MCF 10A (cell line): ENCODE data around the gene MACROD1. TPM values are rescaled to one million over a fixed set of nuclear protein-coding genes. Genes with fewer than 3 reads are reported as not detected.

ENCODE experiments used
- BruUV-seq: library from RNA; stranded (reverse); fragments of 400-500 nt; replicated peaks from 2 replicates; lab custom pipeline; 2021; lab: Mats Ljungman, UMichigan
- CTCF ChIA-PET: fragments of 300-600 bp; sonication (Branson Sonifier 250); formaldehyde crosslinking; extraction: SDS; loops from one replicate; lab custom pipeline; 2021; ENCODE audit warnings: antibody characterized with exemption, inconsistent platforms; lab: Yijun Ruan, JAX
- POLR2A ChIA-PET: fragments of 300-600, 350-650 bp; sonication (Branson Sonifier 250); formaldehyde crosslinking; extraction: SDS; loops from one replicate; lab custom pipeline; 2020; ENCODE audit warnings: antibody characterized with exemption, inconsistent platforms; lab: Yijun Ruan, JAX
- DNase-seq: peaks from one replicate; pipeline ENCODE4 v3.0.0-alpha.2; 2018; ENCODE audit not compliant: unreplicated experiment
- H3K27ac Mint-ChIP-seq: one replicate; pipeline ENCODE4 v1.8.0; 2022; ENCODE audit warnings: mild to moderate bottlenecking, low read depth, mixed read lengths; ENCODE audit not compliant: unreplicated experiment
- H3K27me3 Mint-ChIP-seq: one replicate; pipeline ENCODE4 v1.8.0; 2022; ENCODE audit warnings: mixed read lengths; ENCODE audit not compliant: insufficient read depth, unreplicated experiment
- H3K36me3 Mint-ChIP-seq: one replicate; pipeline ENCODE4 v1.8.0; 2022; ENCODE audit warnings: mild to moderate bottlenecking, moderate library complexity, mixed read lengths; ENCODE audit not compliant: insufficient read depth, unreplicated experiment
- H3K4me1 Mint-ChIP-seq: one replicate; pipeline ENCODE4 v1.8.0; 2022; ENCODE audit warnings: mixed read lengths; ENCODE audit not compliant: insufficient read depth, unreplicated experiment
- H3K4me3 Mint-ChIP-seq: one replicate; pipeline ENCODE4 v1.8.0; 2022; ENCODE audit warnings: mild to moderate bottlenecking, moderate library complexity, mixed read lengths; ENCODE audit not compliant: unreplicated experiment
- H3K9me3 Mint-ChIP-seq: one replicate; pipeline ENCODE4 v1.8.0; 2022; ENCODE audit warnings: mixed read lengths; ENCODE audit not compliant: unreplicated experiment
- intact Hi-C: fragments of 100-400 bp; cut with micrococcal nuclease; formaldehyde crosslinking; loops from 2 replicates; pipeline ENCODE4 v1.14.1; 2022
- total RNA-seq: library from RNA; stranded (reverse); gene quantifications from 2 replicates; pipeline ENCODE4 v1.2.3, GENCODE V29; 2022
- TF ChIP-seq, protein P1 (sequence below): fragments of 200-600 bp; IDR thresholded peaks from one replicate; pipeline ENCODE4 v1.8.0; 2022; ENCODE audit warnings: antibody characterized with exemption, mild to moderate bottlenecking; ENCODE audit not compliant: unreplicated experiment

The MACROD1 gene
- total RNA-seq, 1 experiment from 2014 or later: 15.1 TPM

DNA sequence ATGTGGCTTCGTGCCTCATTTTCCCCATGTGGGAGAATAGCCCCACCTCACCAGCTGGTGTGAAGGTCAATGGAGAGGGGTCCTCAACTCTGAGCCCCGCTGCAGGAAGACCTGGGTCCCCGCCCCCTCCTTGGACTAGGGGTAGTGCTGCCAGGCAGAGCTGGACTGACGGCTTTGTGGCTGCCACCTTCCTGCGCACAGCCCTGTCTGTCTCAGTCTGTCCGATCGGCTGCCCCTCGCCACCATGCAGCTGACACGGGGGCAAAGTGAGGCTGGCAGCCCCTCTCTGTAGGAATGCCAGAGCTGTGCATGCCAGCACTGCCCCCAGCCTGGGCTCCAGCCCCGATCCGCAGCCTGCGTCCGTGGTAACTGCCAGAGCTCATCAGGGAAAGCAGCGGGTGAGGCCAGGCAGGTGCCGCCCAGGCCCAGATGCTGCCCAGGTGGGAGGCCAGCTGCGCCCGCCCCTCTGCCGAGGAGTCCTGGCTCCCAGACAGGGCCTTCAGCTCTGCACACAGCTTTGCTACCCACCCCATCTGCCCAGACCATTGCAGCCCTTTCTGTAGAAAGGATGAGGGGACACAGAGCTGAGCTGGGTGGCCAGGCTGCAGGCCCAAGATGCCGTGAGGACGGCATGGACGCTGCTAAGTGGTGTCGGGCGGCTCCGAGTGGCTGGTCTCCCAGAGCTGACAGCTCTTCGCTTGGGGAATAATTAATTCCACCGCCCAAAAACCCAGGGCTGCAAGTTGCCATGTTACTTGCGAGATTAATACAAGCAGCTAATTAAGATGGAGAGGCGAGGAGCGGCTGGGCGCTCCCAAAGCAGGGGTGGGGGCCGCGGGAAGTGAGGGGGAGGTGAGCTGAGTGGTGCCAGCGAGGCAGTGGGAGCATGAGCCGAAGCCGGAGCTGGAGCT is 149.7 kb downstream of the MACROD1 start:
- no peaks in the 10 kb centered on the region for H3K27me3 Mint-ChIP-seq

DNA sequence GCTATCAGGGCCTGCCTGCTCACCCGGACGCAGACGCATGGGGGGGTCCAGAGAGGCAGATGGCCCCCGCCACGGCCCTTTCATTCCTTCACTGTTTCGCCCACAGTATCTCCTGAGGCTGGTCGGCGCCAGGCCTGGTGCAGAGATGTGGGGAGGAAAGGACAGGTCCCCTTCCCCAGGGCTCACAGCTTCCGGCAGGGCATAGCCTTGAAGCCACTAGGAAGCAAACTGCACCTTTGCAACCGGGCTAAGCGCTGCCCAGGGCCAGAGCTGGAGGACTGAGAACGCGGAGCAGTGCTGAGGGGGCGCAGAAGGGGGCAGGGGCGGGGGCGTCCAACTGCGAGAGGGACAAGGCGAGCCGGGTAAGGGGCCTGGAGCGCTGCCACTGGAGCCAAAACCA is 150.4 kb downstream of the MACROD1 start:
- Mint-ChIP-seq H3K27me3 (no peaks in the 10 kb centered on the region), H3K27ac (no peak overlapping the region), H3K4me3 (no peak overlapping the region), H3K9me3 (no peaks in the 10 kb centered on the region), H3K4me1 (no peaks in the 10 kb centered on the region), H3K36me3 (no peaks in the 10 kb centered on the region)
- BruUV-seq: no TSS peak
- ChIA-PET POLR2A (interaction anchor here (1.0 to 2.5 kb wide), 2 partner anchors 9 to 30 kb away, joined by 3 to 11 read pairs; no protein-coding TSS in a partner anchor), CTCF (interaction anchor here (1.1 kb wide), 1 partner anchor 137 kb away, joined by 4 read pairs; no protein-coding TSS in a partner anchor)
- no peak for DNase-seq
- TF ChIP-seq, protein P1, sequence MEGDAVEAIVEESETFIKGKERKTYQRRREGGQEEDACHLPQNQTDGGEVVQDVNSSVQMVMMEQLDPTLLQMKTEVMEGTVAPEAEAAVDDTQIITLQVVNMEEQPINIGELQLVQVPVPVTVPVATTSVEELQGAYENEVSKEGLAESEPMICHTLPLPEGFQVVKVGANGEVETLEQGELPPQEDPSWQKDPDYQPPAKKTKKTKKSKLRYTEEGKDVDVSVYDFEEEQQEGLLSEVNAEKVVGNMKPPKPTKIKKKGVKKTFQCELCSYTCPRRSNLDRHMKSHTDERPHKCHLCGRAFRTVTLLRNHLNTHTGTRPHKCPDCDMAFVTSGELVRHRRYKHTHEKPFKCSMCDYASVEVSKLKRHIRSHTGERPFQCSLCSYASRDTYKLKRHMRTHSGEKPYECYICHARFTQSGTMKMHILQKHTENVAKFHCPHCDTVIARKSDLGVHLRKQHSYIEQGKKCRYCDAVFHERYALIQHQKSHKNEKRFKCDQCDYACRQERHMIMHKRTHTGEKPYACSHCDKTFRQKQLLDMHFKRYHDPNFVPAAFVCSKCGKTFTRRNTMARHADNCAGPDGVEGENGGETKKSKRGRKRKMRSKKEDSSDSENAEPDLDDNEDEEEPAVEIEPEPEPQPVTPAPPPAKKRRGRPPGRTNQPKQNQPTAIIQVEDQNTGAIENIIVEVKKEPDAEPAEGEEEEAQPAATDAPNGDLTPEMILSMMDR: no peak
- intact Hi-C loops: no loop called here

More for the DNA sequence above, 149.7 kb downstream of the MACROD1 start:
- TF ChIP-seq, protein P1: no peak
- Mint-ChIP-seq H3K9me3 (no peaks in the 10 kb centered on the region), H3K36me3 (no peaks in the 10 kb centered on the region), H3K27ac (no peak overlapping the region), H3K4me3 (no peak overlapping the region), H3K4me1 (no peaks in the 10 kb centered on the region)
- CTCF ChIA-PET: interaction anchor here (0.7 to 0.9 kb wide), 2 partner anchors 9 to 10 kb away, joined by 3 read pairs; no protein-coding TSS in a partner anchor
- BruUV-seq: no TSS peak
- intact Hi-C loops: no loop called here
- DNase-seq: no peak
- POLR2A ChIA-PET: interaction anchor here (0.6 to 2.5 kb wide), 3 partner anchors 9 to 688 kb away, joined by 3 to 11 read pairs (median 3); no protein-coding TSS in a partner anchor

DNA sequence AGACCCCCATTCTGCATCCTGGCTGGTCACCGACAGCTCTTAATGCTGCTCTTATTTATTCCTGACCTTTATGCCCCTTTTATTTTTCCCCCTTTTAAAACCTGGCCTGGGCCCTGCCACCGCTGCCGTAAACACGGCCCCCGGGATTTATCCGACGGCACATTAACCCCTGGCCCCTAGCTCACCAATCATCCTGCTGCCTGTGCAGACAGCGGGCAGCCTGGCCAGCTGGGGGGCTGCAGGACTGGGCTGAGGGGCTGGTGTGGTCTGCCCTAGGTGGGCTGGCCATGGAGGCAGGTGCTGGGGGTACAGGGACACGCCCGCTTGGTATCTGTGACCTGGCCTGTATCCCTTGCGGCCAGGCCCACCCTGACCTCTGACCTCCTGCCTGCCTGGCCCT is 151.6 kb downstream of the MACROD1 start:
- TF ChIP-seq, protein P1: no peak
- H3K36me3 Mint-ChIP-seq: no peaks in the 10 kb centered on the region
- no TSS peak for BruUV-seq
- H3K4me3 Mint-ChIP-seq: no peak overlapping the region
- no peak for DNase-seq
- no peaks in the 10 kb centered on the region for H3K4me1 Mint-ChIP-seq
- intact Hi-C loops: no loop called here
- H3K27ac Mint-ChIP-seq: no peak overlapping the region
- ChIA-PET POLR2A (no interaction called here), CTCF (interaction anchor here (0.5 to 1.1 kb wide), 4 partner anchors 12 to 1164 kb away, joined by 3 to 6 read pairs (median 4); no protein-coding TSS in a partner anchor)
- no peaks in the 10 kb centered on the region for H3K9me3 Mint-ChIP-seq
- no peaks in the 10 kb centered on the region for H3K27me3 Mint-ChIP-seq

DNA sequence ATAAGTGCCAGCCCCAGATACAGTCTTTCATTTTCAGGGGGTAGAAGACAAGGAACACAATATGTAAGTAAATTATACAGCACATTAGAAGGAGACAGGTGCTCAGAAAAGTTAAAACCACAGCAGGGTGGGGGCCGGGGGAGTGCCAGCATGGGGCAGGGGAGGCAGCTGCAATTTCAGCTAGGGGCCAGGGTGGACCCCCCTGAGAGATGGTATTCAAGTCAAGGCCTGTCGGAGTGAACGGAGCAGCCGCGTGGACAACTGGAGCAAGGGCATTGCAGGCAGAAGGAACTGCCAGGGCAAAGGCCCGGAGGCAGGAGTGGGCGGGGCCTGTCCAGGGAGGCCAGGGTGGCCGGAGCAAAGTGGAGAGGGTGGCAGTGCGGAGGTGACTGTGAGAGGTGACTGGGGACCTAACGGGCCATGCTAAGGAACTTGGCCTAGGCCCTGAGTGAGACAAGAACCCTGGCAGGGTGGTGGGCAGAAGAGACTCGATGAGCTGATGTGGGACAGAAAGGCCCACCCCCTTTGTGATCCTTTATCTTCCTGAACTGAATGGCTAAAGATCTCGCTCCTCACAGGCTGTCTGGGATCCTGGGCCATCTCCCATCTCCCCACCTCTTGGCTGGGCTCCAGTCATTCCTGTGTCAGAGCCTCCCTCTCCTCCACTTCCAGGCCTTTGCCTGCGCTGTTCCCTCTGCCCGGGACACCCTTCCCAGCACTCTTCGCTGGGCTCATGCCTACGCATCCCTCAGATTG is 152.6 kb downstream of the MACROD1 start:
- H3K9me3 Mint-ChIP-seq: no peaks in the 10 kb centered on the region
- no peaks in the 10 kb centered on the region for H3K27me3 Mint-ChIP-seq
- TF ChIP-seq, protein P1: no peak
- ChIA-PET POLR2A (no interaction called here), CTCF (interaction anchor here (0.5 to 1.0 kb wide), 2 partner anchors 13 to 167 kb away, joined by 4 to 6 read pairs; no protein-coding TSS in a partner anchor)
- no TSS peak for BruUV-seq
- intact Hi-C loops: no loop called here
- no peak overlapping the region for H3K4me3 Mint-ChIP-seq
- H3K4me1 Mint-ChIP-seq: no peaks in the 10 kb centered on the region
- no peak for DNase-seq
- no peak overlapping the region for H3K27ac Mint-ChIP-seq
- no peaks in the 10 kb centered on the region for H3K36me3 Mint-ChIP-seq
